Loucy (cell line): ENCODE results near the gene RIT2.

ENCODE experiments used
- H2AFZ ChIP-seq: fragments of 200-600 bp; sonication (generic); 2 replicates; pipeline ENCODE4 v1.6.0; 2016; ENCODE audit warnings: antibody characterized with exemption, mild to moderate bottlenecking, low read length, moderate library complexity
- H3F3A ChIP-seq: fragments of 200-600 bp; 2 replicates; pipeline ENCODE4 v1.6.0; 2016; ENCODE audit warnings: antibody characterized with exemption, low read depth, mild to moderate bottlenecking
- H3K27me3 ChIP-seq: fragments of 200-600 bp; sonication (generic); 2 replicates; pipeline ENCODE4 v1.6.1; 2014; ENCODE audit warnings: low read length, mild to moderate bottlenecking; ENCODE audit not compliant: insufficient read depth, poor library complexity, severe bottlenecking
- H3K36me3 ChIP-seq: fragments of 200-600 bp; sonication (generic); 2 replicates; pipeline ENCODE4 v1.6.1; 2016; ENCODE audit warnings: low read length; ENCODE audit not compliant: insufficient read depth
- H3K4me1 ChIP-seq: fragments of 200-600 bp; sonication (generic); 2 replicates; pipeline ENCODE4 v1.5.1; 2014; ENCODE audit warnings: low read length, mild to moderate bottlenecking; ENCODE audit not compliant: insufficient read depth, poor library complexity, severe bottlenecking
- H3K4me2 ChIP-seq: fragments of 200-600 bp; sonication (generic); 2 replicates; pipeline ENCODE4 v1.6.0; 2014; ENCODE audit warnings: antibody characterized with exemption, low read length, low read depth, mild to moderate bottlenecking; ENCODE audit not compliant: poor library complexity, severe bottlenecking
- H3K4me3 ChIP-seq: fragments of 200-600 bp; sonication (generic); 2 replicates; pipeline ENCODE4 v1.5.1; 2014; ENCODE audit warnings: low read length, mild to moderate bottlenecking, mixed read lengths; ENCODE audit not compliant: poor library complexity, severe bottlenecking
- H3K79me2 ChIP-seq: fragments of 200-600 bp; sonication (generic); 2 replicates; pipeline ENCODE4 v1.6.1; 2014; ENCODE audit warnings: low read length; ENCODE audit not compliant: insufficient read depth
- H3K9ac ChIP-seq: fragments of 200-600 bp; sonication (generic); 2 replicates; pipeline ENCODE4 v1.6.0; 2014; ENCODE audit warnings: mild to moderate bottlenecking, low read depth, low read length, moderate library complexity; ENCODE audit not compliant: poor library complexity, severe bottlenecking
- H3K9me2 ChIP-seq: fragments of 200-600 bp; sonication (generic); replicated peaks from 2 replicates; pipeline ENCODE4 v1.6.1; 2016; ENCODE audit warnings: low read depth, low read length, mixed read lengths
- H3K9me3 ChIP-seq: fragments of 200-600 bp; sonication (generic); 2 replicates; pipeline ENCODE4 v1.6.1; 2014; ENCODE audit warnings: mild to moderate bottlenecking, antibody characterized with exemption, low read length, low read depth; ENCODE audit not compliant: insufficient read depth
- H4K20me1 ChIP-seq: fragments of 200-600 bp; sonication (generic); 2 replicates; pipeline ENCODE4 v1.6.0; 2014; ENCODE audit warnings: antibody characterized with exemption, low read length, mild to moderate bottlenecking; ENCODE audit not compliant: insufficient read depth, poor library complexity, severe bottlenecking
- EZH2phosphoT487 ChIP-seq: fragments of 200-600 bp; IDR thresholded peaks from 2 replicates; pipeline ENCODE4 v1.6.1; 2018; ENCODE audit warnings: antibody characterized with exemption, mild to moderate bottlenecking, moderate library complexity, borderline replicate concordance

Gene RIT2

DNA sequence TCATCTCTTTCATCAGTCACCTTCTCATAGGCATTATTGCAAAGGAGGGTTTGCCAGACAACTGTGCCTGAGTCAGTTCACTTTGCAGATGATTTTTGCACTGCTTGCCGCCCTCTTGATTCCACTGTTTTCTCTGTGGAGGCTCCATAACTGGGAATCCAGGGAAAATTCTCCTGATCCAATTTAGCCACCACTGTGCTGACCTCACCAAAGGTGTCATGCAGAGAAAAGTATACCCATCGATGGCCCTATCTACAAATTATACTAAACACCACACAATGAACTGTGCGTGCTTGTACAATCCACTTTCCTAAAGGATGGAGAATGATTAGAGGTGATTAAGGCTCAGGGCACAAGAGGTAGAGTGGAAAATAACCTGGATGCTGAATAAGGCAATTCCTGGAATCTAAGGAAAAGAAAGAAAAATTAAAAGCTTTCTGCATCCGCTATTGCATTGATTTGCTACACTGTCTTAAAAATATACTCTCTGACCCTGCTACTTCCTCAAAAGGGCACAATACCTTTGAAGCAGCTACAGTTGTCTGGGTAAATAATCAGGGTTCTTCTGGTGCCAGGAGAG, 409.4 kb downstream of the RIT2 start:
- H3K9ac ChIP-seq, result no peak overlapping the region
- H4K20me1 ChIP-seq, result no peaks in the 10 kb centered on the region
- no peaks in the 10 kb centered on the region for H3K9me2 ChIP-seq
- no peak overlapping the region for H3K4me2 ChIP-seq
- H3K4me3 ChIP-seq, result no peak overlapping the region
- no peak overlapping the region for H2AFZ ChIP-seq
- H3K9me3 ChIP-seq, result no peaks in the 10 kb centered on the region
- no peaks in the 10 kb centered on the region for H3K27me3 ChIP-seq
- H3K36me3 ChIP-seq, result no peaks in the 10 kb centered on the region
- no peak for TF ChIP-seq EZH2phosphoT487
- no peaks in the 10 kb centered on the region for H3F3A ChIP-seq
- no peaks in the 10 kb centered on the region for H3K79me2 ChIP-seq
- no peaks in the 10 kb centered on the region for H3K4me1 ChIP-seq
